ENCODE data around the gene FAM187B.

FAM187B gene

GRCh38 chr19:35228177-35228930, at the start of gene FAM187B:
Gene FAM187B (minus strand): TSS chr19:35228739. CDS start chr19:35228680, 59 bp downstream.
- H3K36me3 ChIP-seq (ENCODE audit: control insufficient read depth, low read depth, low read length) = no peaks in the 10 kb centered on the region
- H3K9ac ChIP-seq (ENCODE audit: low read length) = no peak within 1 kb of the TSS
- no peak within 1 kb of the TSS for H3K4me3 ChIP-seq (ENCODE audit: low read length)
- no peaks in the 10 kb centered on the region for H3K9me3 ChIP-seq (ENCODE audit: control insufficient read depth, low read depth, low read length)
- no peaks in the 10 kb centered on the region for H3K27me3 ChIP-seq (ENCODE audit: control insufficient read depth, insufficient read depth, low read length)
- no peak within 1 kb of the TSS for H3K27ac ChIP-seq (ENCODE audit: low read length)
- peaks cover 6% of the 10 kb centered on the region for H3K4me1 ChIP-seq (ENCODE audit: control insufficient read depth, low read depth, low read length)

DNA sequence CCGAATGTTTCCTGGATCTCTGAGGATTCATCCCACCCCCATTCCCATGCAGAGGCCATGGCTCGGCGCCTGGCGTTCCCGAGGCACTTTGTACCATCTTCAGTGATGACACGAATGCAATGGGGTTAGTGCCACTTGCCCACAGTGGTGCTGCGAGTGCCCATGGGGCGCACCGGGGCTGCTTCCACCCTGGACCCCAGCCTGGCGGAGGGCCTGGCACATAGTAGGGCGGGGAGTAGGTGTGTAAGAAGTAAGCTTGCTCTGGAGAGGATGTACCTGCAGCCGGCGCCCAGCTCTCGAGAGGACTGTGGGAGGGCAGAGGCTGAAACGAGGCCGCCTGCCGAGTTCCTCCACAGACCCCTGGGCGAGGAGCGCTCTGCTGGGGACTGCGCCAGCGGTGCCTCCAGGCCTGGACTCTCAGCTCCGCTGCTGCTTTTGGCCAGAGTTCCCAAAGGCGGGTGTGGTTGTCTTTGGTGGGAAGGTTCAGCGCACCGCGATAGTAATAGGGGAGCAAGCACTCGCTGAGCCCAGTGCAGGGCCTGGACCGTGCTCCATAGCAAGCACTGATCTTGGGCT, 48.3 kb upstream of the FAM187B start:
- Histone ChIP-seq H3K27me3 (ENCODE audit: control insufficient read depth, insufficient read depth, low read length) (no peaks in the 10 kb centered on the region), H3K4me3 (ENCODE audit: low read length) (no peak overlapping the region), H3K36me3 (ENCODE audit: control insufficient read depth, low read depth, low read length) (peaks cover 38% of the 10 kb centered on the region), H3K4me1 (ENCODE audit: control insufficient read depth, low read depth, low read length) (no peaks in the 10 kb centered on the region), H3K27ac (ENCODE audit: low read length) (no peak overlapping the region), H3K9me3 (ENCODE audit: control insufficient read depth, low read depth, low read length) (no peaks in the 10 kb centered on the region), H3K9ac (ENCODE audit: low read length) (no peak overlapping the region)

GRCh38 chr19:35274323-35274722, 45.8 kb upstream of the FAM187B start:
- no peaks in the 10 kb centered on the region for H3K4me1 ChIP-seq (ENCODE audit: control insufficient read depth, low read depth, low read length)
- no peaks in the 10 kb centered on the region for H3K9me3 ChIP-seq (ENCODE audit: control insufficient read depth, low read depth, low read length)
- H3K27me3 ChIP-seq (ENCODE audit: control insufficient read depth, insufficient read depth, low read length) = no peaks in the 10 kb centered on the region
- no peak overlapping the region for H3K9ac ChIP-seq (ENCODE audit: low read length)
- no peak overlapping the region for H3K27ac ChIP-seq (ENCODE audit: low read length)
- H3K4me3 ChIP-seq (ENCODE audit: low read length) = no peak overlapping the region
- H3K36me3 ChIP-seq (ENCODE audit: control insufficient read depth, low read depth, low read length) = peaks cover 50% of the 10 kb centered on the region

- Histone ChIP-seq H3K9me3 (ENCODE audit: control insufficient read depth, low read depth, low read length) (no peaks in the 10 kb centered on the region), H3K4me1 (ENCODE audit: control insufficient read depth, low read depth, low read length) (no peaks in the 10 kb centered on the region), H3K4me3 (ENCODE audit: low read length) (no peak overlapping the region), H3K27me3 (ENCODE audit: control insufficient read depth, insufficient read depth, low read length) (no peaks in the 10 kb centered on the region), H3K9ac (ENCODE audit: low read length) (no peak overlapping the region), H3K36me3 (ENCODE audit: control insufficient read depth, low read depth, low read length) (peaks cover 50% of the 10 kb centered on the region), H3K27ac (ENCODE audit: low read length) (no peak overlapping the region)
Measured at GRCh38 chr19:35273686-35274259, 45.2 kb upstream of the FAM187B start.

GRCh38 chr19:35272954-35273649, 44.6 kb upstream of the FAM187B start:
- H3K9me3 ChIP-seq (ENCODE audit: control insufficient read depth, low read depth, low read length) = no peaks in the 10 kb centered on the region
- no peak overlapping the region for H3K4me3 ChIP-seq (ENCODE audit: low read length)
- no peaks in the 10 kb centered on the region for H3K27me3 ChIP-seq (ENCODE audit: control insufficient read depth, insufficient read depth, low read length)
- H3K9ac ChIP-seq (ENCODE audit: low read length) = no peak overlapping the region
- H3K27ac ChIP-seq (ENCODE audit: low read length) = no peak overlapping the region
- no peaks in the 10 kb centered on the region for H3K4me1 ChIP-seq (ENCODE audit: control insufficient read depth, low read depth, low read length)
- H3K36me3 ChIP-seq (ENCODE audit: control insufficient read depth, low read depth, low read length) = peaks cover 50% of the 10 kb centered on the region

GRCh38 chr19:35272122-35272719, 43.7 kb upstream of the FAM187B start:
- Histone ChIP-seq H3K27me3 (ENCODE audit: control insufficient read depth, insufficient read depth, low read length) (no peaks in the 10 kb centered on the region), H3K9me3 (ENCODE audit: control insufficient read depth, low read depth, low read length) (no peaks in the 10 kb centered on the region), H3K9ac (ENCODE audit: low read length) (no peak overlapping the region), H3K36me3 (ENCODE audit: control insufficient read depth, low read depth, low read length) (peaks cover 50% of the 10 kb centered on the region), H3K4me3 (ENCODE audit: low read length) (no peak overlapping the region), H3K27ac (ENCODE audit: low read length) (no peak overlapping the region), H3K4me1 (ENCODE audit: control insufficient read depth, low read depth, low read length) (no peaks in the 10 kb centered on the region)

- H3K27ac ChIP-seq (ENCODE audit: low read length) = no peak overlapping the region
- no peaks in the 10 kb centered on the region for H3K9me3 ChIP-seq (ENCODE audit: control insufficient read depth, low read depth, low read length)
- H3K9ac ChIP-seq (ENCODE audit: low read length) = no peak overlapping the region
- H3K4me3 ChIP-seq (ENCODE audit: low read length) = no peak overlapping the region
- H3K4me1 ChIP-seq (ENCODE audit: control insufficient read depth, low read depth, low read length) = peaks cover 3% of the 10 kb centered on the region
- no peaks in the 10 kb centered on the region for H3K27me3 ChIP-seq (ENCODE audit: control insufficient read depth, insufficient read depth, low read length)
- H3K36me3 ChIP-seq (ENCODE audit: control insufficient read depth, low read depth, low read length) = peaks cover 47% of the 10 kb centered on the region
Measured at GRCh38 chr19:35271546-35271945, 43.0 kb upstream of the FAM187B start.

GRCh38 chr19:35270381-35270811, 41.9 kb upstream of the FAM187B start:
- H3K27ac ChIP-seq (ENCODE audit: low read length) = no peak overlapping the region
- no peaks in the 10 kb centered on the region for H3K27me3 ChIP-seq (ENCODE audit: control insufficient read depth, insufficient read depth, low read length)
- H3K9me3 ChIP-seq (ENCODE audit: control insufficient read depth, low read depth, low read length) = no peaks in the 10 kb centered on the region
- peak overlapping the region; percentile 46 for H3K4me3 ChIP-seq (ENCODE audit: low read length)
- peaks cover 45% of the 10 kb centered on the region for H3K36me3 ChIP-seq (ENCODE audit: control insufficient read depth, low read depth, low read length)
- H3K4me1 ChIP-seq (ENCODE audit: control insufficient read depth, low read depth, low read length) = peaks cover 3% of the 10 kb centered on the region
- H3K9ac ChIP-seq (ENCODE audit: low read length) = no peak overlapping the region

- Histone ChIP-seq H3K4me3 (ENCODE audit: low read length) (peak overlapping the region; percentile 56), H3K36me3 (ENCODE audit: control insufficient read depth, low read depth, low read length) (peaks cover 52% of the 10 kb centered on the region), H3K4me1 (ENCODE audit: control insufficient read depth, low read depth, low read length) (peaks cover 3% of the 10 kb centered on the region), H3K9ac (ENCODE audit: low read length) (peak overlapping the region; percentile 50), H3K27me3 (ENCODE audit: control insufficient read depth, insufficient read depth, low read length) (no peaks in the 10 kb centered on the region), H3K27ac (ENCODE audit: low read length) (no peak overlapping the region), H3K9me3 (ENCODE audit: control insufficient read depth, low read depth, low read length) (no peaks in the 10 kb centered on the region)
Measured at GRCh38 chr19:35269438-35270117, 41.0 kb upstream of the FAM187B start.

DNA sequence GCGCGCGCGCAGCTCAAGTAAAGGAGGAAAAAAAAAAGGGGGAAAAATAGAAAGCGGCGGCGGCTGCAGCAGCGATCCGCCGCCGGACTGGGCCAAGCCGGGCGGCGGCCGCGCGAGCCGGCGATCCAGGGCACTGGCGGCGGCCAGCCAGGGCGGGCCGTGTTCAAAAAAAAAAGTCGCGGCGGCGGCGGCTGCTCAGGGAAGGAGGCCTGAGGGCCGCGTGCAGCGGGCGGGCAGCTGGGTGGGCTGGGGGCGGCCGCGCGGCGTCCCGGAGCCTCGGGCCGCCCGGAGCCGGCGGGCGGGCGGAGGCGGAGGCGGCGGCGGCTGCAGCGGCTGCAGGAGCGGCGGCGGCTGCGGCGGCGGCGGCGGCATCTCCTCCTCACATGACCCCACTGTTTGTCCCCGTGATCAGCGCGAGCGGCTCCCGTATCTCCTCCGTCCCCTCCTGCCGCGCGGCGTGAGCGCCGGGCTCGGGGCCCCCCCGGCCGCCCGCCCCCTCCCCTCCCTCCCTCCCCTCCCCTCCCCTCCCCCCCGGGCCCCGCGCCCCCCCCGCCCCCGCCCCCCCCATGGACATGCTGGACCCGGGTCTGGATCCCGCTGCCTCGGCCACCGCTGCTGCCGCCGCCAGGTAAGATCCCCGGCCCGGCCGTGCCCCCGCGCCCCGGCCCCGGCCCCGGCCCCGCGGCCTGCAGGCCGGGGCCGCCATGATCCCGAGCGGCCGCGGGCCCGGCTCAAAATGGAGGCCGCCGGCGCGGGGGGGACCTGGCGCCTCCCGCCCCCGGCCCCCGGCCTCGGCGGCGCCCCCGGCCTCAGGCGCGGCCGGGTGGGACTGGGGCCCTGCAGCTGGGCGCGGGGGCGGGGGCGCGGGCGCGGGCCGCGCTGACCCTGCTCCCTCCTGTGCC, 40.2 kb upstream of the FAM187B start, which contains the start of gene USF2:
Gene USF2, plus strand, starts transcription at position 427 of the 902 bp plus-strand sequence. Its CDS starts 140 bp downstream, at position 567.
- Histone ChIP-seq H3K27ac (ENCODE audit: low read length) (no peak within 1 kb of the TSS), H3K4me3 (ENCODE audit: low read length) (peak within 1 kb of the TSS; percentile 80), H3K36me3 (ENCODE audit: control insufficient read depth, low read depth, low read length) (peaks cover 51% of the 10 kb centered on the region), H3K9me3 (ENCODE audit: control insufficient read depth, low read depth, low read length) (no peaks in the 10 kb centered on the region), H3K27me3 (ENCODE audit: control insufficient read depth, insufficient read depth, low read length) (no peaks in the 10 kb centered on the region), H3K9ac (ENCODE audit: low read length) (peak within 1 kb of the TSS; percentile 73), H3K4me1 (ENCODE audit: control insufficient read depth, low read depth, low read length) (peaks cover 3% of the 10 kb centered on the region)
